Stomach smooth muscle (tissue), 2 donors: Measurements from ENCODE around the gene NPFF.

Experiments
- H3K27ac ChIP-seq: one replicate; pipeline ENCODE4 v1.7.0; 2013; ENCODE audit warnings: mild to moderate bottlenecking, low read length, inconsistent platforms
- H3K27me3 ChIP-seq, 2 donors: one replicate each; pipeline ENCODE4 v1.7.0; 2013; ENCODE audit warnings: low read length in 2 of 2; ENCODE audit not compliant: insufficient read depth in 2 of 2, control insufficient read depth in 1 of 2
- H3K36me3 ChIP-seq, 2 donors: one replicate each; pipeline ENCODE4 v1.7.0; 2013; ENCODE audit warnings: low read length in 2 of 2; ENCODE audit not compliant: control insufficient read depth in 2 of 2, insufficient read depth in 2 of 2
- H3K4me1 ChIP-seq: one replicate; pipeline ENCODE4 v1.7.0; 2013; ENCODE audit warnings: low read length; ENCODE audit not compliant: control insufficient read depth, insufficient read depth
- H3K4me3 ChIP-seq, 2 donors: one replicate each; pipeline ENCODE4 v1.7.0; 2013; ENCODE audit warnings: low read length in 2 of 2
- H3K9ac ChIP-seq, 2 donors: one replicate each; pipeline ENCODE4 v1.7.0; 2013; ENCODE audit warnings: low read length in 2 of 2, mild to moderate bottlenecking in 1 of 2
- H3K9me3 ChIP-seq, 2 donors: one replicate each; pipeline ENCODE4 v1.7.0; 2013; ENCODE audit warnings: low read length in 2 of 2; ENCODE audit not compliant: control insufficient read depth in 2 of 2
- donor health status: healthy.
- donor health status: Pancreatic carcinoma.

Gene NPFF

GRCh38 chr12:53461591-53461990 lies 45.7 kb downstream of the NPFF start:
- no peaks in the 10 kb centered on the region for H3K9me3 ChIP-seq
- peaks cover 18% of the 10 kb centered on the region for H3K4me1 ChIP-seq
- H3K27me3 ChIP-seq = no peaks in the 10 kb centered on the region
- H3K27ac ChIP-seq = no peak overlapping the region
- no peak overlapping the region for H3K4me3 ChIP-seq
- peaks cover 79 to 87% of the 10 kb centered on the region in 2 donors for H3K36me3 ChIP-seq
- no peak overlapping the region for H3K9ac ChIP-seq

DNA sequence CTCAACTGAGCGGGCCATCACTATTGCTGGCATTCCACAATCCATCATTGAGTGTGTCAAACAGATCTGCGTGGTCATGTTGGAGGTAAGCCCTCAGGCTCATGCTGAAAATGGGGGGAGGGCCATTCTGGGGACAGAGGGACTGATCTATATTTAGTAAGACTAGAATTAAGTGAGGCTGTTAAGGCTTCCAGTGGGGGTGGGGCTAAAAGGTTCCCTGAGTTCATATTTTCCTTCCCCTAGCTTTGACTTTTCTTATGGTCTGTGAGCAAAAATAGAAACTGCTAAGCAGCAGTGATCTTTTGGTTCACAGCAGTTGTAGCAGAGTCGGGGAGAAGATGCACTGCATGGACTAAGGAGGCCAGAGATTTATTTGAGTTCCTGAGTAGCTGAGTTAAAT lies 46.2 kb downstream of the NPFF start:
- Histone ChIP-seq H3K27ac (no peak overlapping the region), H3K27me3 (no peaks in the 10 kb centered on the region), H3K4me3 (no peak overlapping the region), H3K4me1 (peaks cover 18% of the 10 kb centered on the region), H3K9ac (peak overlapping the region in 1 of 2 donors; percentile 30), H3K9me3 (no peaks in the 10 kb centered on the region), H3K36me3 (peaks cover 77 to 85% of the 10 kb centered on the region in 2 donors)

GRCh38 chr12:53459097-53459496 lies 48.2 kb downstream of the NPFF start:
- no peaks in the 10 kb centered on the region for H3K9me3 ChIP-seq
- H3K4me1 ChIP-seq = peaks cover 21% of the 10 kb centered on the region
- no peak overlapping the region for H3K4me3 ChIP-seq
- H3K27me3 ChIP-seq = no peaks in the 10 kb centered on the region
- peaks cover 73 to 87% of the 10 kb centered on the region in 2 donors for H3K36me3 ChIP-seq
- no peak overlapping the region for H3K27ac ChIP-seq
- H3K9ac ChIP-seq = no peak overlapping the region
